ENCODE measurements around the gene HTT. TPM values are rescaled to one million over a fixed set of nuclear protein-coding genes. Genes with fewer than 3 reads are reported as not detected.

HTT gene
- total and polyA plus RNA-seq, 9 of the 15 experiments (the other 6 are each of a cell fraction or from before 2014, with no cell fraction given), result 0.66 to 31.6 (median 14.7) TPM

GRCh38 chr4:3079694-3080123 lies 5.2 kb downstream of the HTT start (continued):
- TF ChIP-seq, protein P1, sequence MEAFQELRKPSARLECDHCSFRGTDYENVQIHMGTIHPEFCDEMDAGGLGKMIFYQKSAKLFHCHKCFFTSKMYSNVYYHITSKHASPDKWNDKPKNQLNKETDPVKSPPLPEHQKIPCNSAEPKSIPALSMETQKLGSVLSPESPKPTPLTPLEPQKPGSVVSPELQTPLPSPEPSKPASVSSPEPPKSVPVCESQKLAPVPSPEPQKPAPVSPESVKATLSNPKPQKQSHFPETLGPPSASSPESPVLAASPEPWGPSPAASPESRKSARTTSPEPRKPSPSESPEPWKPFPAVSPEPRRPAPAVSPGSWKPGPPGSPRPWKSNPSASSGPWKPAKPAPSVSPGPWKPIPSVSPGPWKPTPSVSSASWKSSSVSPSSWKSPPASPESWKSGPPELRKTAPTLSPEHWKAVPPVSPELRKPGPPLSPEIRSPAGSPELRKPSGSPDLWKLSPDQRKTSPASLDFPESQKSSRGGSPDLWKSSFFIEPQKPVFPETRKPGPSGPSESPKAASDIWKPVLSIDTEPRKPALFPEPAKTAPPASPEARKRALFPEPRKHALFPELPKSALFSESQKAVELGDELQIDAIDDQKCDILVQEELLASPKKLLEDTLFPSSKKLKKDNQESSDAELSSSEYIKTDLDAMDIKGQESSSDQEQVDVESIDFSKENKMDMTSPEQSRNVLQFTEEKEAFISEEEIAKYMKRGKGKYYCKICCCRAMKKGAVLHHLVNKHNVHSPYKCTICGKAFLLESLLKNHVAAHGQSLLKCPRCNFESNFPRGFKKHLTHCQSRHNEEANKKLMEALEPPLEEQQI (IDR thresholded peaks at IDR 0.05), result no peak
- no peak for TF ChIP-seq ZNF239 (CRISPR knock-in tag; IDR thresholded peaks at IDR 0.05)
- TF ChIP-seq ZNF174 (CRISPR knock-in tag; IDR thresholded peaks at IDR 0.05), result no peak
- TF ChIP-seq HNRNPLL (IDR thresholded peaks at IDR 0.05; ENCODE audit: low read depth, low read length, poor library complexity, severe bottlenecking), result no peak
- TF ChIP-seq TEAD1 (CRISPR knock-in tag; IDR thresholded peaks at IDR 0.05), result 0 out of 4 replicates have a peak, but pooled peaks of 1 of the 2 experiments have one; percentile 54
- peak; percentile 56; the same call in 1 of the 2 replicates for TF ChIP-seq JUND (IDR thresholded peaks at IDR 0.05; ENCODE audit: borderline replicate concordance, low read depth, low read length)
- peak; percentile 53; the same call in 1 of the 3 replicates for TF ChIP-seq JUND (tag; IDR thresholded peaks at IDR 0.05; ENCODE audit: borderline replicate concordance, low read depth, low read length)
- TF ChIP-seq EZH2 (IDR thresholded peaks at IDR 0.05; ENCODE audit: borderline replicate concordance, low read depth, low read length), result no peak
- TF ChIP-seq MXD1 (CRISPR knock-in tag; IDR thresholded peaks at IDR 0.05; ENCODE audit: borderline replicate concordance, poor library complexity, severe bottlenecking), result no peak
- no peak for TF ChIP-seq MXI1 (IDR thresholded peaks at IDR 0.05; ENCODE audit: low read depth, low read length)
- TF ChIP-seq CREB3L1 (IDR thresholded peaks at IDR 0.05; ENCODE audit: borderline replicate concordance, low read depth), result no peak
- TF ChIP-seq NCOA6 (IDR thresholded peaks at IDR 0.05), result no peak
- no peak for TF ChIP-seq ZNF274 (IDR thresholded peaks at IDR 0.05; ENCODE audit: borderline replicate concordance, low read depth, low read length)
- TF ChIP-seq, protein P2, sequence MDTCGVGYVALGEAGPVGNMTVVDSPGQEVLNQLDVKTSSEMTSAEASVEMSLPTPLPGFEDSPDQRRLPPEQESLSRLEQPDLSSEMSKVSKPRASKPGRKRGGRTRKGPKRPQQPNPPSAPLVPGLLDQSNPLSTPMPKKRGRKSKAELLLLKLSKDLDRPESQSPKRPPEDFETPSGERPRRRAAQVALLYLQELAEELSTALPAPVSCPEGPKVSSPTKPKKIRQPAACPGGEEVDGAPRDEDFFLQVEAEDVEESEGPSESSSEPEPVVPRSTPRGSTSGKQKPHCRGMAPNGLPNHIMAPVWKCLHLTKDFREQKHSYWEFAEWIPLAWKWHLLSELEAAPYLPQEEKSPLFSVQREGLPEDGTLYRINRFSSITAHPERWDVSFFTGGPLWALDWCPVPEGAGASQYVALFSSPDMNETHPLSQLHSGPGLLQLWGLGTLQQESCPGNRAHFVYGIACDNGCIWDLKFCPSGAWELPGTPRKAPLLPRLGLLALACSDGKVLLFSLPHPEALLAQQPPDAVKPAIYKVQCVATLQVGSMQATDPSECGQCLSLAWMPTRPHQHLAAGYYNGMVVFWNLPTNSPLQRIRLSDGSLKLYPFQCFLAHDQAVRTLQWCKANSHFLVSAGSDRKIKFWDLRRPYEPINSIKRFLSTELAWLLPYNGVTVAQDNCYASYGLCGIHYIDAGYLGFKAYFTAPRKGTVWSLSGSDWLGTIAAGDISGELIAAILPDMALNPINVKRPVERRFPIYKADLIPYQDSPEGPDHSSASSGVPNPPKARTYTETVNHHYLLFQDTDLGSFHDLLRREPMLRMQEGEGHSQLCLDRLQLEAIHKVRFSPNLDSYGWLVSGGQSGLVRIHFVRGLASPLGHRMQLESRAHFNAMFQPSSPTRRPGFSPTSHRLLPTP (IDR thresholded peaks at IDR 0.05; ENCODE audit: borderline replicate concordance, extremely low read depth, insufficient read length), result no peak
- peak; percentile 70 for TF ChIP-seq CREM (IDR thresholded peaks at IDR 0.05; ENCODE audit: low read depth)
- TF ChIP-seq NRF1 (conservative IDR thresholded peaks at IDR 0.05 in 1 of 2, IDR thresholded peaks at IDR 0.05 in 1 of 2), result no peak; a peak in 1 of 4 replicates
- TF ChIP-seq, protein P3, sequence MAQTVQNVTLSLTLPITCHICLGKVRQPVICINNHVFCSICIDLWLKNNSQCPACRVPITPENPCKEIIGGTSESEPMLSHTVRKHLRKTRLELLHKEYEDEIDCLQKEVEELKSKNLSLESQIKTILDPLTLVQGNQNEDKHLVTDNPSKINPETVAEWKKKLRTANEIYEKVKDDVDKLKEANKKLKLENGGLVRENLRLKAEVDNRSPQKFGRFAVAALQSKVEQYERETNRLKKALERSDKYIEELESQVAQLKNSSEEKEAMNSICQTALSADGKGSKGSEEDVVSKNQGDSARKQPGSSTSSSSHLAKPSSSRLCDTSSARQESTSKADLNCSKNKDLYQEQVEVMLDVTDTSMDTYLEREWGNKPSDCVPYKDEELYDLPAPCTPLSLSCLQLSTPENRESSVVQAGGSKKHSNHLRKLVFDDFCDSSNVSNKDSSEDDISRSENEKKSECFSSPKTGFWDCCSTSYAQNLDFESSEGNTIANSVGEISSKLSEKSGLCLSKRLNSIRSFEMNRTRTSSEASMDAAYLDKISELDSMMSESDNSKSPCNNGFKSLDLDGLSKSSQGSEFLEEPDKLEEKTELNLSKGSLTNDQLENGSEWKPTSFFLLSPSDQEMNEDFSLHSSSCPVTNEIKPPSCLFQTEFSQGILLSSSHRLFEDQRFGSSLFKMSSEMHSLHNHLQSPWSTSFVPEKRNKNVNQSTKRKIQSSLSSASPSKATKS (CRISPR knock-in tag; IDR thresholded peaks at IDR 0.05), result no peak
